GM04503 (cell line): ENCODE results near the gene SAMD11.

Experiments used
- DNase-seq: peaks from one replicate; pipeline ENCODE4 v3.0.0-alpha.2; 2012; ENCODE audit warnings: low read depth

Gene SAMD11

DNA sequence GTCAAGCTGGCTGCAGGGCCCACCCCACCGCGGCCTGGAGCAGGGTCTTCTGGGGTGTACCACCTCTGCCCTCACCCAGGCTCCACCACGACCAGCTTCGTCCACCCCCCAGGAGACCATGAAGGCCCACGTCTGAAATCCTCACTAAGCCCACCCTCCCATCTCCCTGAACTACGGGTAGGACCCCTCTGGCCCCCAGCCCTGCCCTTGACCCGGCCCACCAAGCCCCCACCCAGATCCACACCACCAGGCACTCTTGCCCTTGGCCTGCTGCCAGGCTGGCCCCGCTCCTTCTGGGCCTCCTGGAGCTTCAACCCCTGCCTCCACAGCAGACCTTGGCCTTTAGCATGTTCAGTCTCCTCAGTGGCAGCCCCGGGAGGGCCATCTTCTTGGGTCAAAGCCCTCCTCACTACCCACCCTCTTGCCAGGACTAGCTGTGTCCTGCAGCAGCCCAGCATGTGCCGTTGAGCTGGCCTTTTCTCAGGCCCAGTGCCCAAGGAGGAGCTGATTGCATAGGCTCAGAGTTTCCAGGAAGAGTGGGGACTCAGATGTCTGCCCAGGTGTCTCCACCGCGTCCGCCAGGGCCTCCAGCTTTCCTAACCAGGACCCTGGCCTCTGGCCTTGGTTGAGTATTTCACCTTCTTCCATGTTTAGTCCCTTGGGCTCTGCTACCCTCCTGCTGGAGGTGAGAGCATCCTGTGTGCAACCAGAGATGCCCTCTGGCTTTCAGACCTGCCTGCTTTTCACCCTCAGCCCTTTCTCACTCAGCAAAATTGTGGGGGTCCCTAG is 17.7 kb upstream of the SAMD11 start:
- no peak for DNase-seq

DNA sequence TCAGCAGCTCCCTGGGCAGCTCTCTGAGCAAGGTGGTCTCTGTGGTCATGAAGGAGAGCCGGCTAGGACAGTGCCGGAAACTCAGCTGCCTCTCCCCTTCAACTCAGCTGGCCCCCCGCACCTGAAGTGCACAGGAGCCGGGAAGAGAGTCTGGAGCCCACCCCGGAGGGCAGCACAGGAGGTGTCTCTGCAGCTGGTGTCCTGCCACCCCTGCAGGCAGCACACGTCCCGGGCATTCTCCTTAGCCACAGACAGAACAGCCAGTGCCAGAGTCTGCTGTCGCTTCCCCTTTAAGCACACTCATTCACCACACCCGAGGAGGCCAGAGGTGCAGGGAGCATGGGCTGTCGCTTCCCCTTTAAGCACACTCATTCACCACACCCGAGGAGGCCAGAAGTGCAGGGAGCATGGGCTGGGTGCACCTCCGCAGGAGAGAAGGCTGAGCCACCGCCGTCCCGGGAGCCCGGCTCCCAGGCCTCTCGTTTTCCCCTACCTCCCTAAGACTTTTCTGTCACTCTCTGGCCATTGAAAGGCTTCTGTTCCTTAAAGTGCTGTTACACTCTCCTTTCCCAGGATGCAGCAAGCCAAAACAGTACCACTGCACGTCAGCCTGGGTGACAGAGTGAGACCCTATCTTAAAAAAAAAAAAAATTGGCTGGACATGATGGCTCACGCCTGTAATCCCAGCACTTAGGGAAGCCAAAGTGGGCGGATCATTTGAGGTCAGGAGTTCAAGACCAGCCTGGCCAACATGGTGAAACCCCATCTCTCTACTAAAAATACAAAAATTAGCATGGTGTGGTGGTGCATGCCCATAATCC is 16.9 kb upstream of the SAMD11 start:
- no peak for DNase-seq

GRCh38 chr1:907611-908451 is 15.9 kb upstream of the SAMD11 start:
- no peak for DNase-seq

DNA sequence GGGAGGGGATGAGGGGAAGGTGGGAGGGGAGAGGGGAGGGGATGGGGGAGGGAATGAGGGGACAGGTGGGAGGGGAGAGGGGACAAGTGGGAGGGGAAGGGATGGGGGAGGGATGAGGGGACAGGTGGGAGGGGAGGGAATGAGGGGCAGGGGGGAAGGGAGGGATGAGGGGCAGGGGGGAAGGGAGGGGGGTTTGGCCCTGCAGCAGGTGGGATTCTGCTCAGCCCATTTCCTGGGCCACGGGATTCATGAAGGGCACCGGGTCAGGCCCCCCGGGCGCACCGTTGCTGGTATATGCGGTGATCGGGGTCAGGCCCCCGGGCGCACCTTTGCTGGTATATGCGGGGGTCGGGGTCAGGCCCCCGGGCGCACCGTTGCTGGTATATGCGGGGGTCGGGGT is 15.1 kb upstream of the SAMD11 start:
- no peak for DNase-seq

DNA sequence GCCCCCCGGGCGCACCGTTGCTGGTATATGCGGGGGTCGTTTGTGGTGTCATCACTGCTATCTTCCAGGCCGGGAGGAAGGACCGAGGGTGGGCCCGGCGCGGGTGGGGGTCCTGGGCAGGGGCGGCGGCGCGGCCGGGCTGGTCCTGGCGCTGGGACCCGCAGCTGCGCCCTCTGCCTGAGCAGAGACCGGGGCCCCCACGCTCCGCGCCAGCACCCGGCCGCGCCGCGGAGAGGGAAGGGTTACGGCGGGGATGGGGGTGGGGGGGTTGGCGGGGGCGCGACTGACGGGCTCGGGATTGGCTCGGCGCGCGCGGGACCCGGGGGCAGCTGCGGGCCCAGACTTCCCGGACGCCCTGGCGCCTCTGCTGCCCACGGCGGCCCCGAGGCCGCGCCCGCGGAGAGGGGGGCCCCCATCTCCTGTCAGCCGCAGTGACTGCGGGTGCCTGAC is 13.8 kb upstream of the SAMD11 start:
- no peak for DNase-seq

DNA sequence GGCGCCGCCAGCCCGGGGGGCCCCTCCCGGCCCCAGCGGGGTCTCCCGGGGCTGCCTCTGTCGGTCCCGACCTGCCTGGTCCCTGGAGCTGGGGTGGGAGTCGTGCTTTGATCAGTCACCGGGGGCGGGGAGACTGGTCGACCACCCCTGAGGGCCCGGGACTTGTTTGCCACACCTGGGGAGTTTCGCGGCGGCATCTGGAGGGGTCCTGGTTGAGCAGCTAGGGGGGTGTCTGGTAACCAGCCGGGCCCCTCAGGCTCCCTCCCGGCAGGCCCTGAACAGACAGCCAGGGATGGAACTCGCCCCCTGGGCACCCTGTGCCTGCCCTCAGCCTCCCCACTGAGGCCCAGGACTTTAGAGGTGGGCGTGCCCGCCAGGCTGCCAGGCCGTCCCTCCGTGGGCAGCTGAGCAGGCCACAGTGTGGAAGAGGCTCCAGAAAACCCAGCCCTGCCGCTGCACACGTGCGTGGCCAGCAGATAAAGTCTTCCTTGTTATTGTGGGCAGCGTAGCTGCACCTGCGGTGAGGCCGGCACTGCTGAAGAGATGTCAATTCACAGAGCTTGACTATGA is 13.3 kb upstream of the SAMD11 start:
- DNase-seq, result no peak

- no peak for DNase-seq
Measured at GRCh38 chr1:910881-911721, 12.6 kb upstream of the SAMD11 start.

DNA sequence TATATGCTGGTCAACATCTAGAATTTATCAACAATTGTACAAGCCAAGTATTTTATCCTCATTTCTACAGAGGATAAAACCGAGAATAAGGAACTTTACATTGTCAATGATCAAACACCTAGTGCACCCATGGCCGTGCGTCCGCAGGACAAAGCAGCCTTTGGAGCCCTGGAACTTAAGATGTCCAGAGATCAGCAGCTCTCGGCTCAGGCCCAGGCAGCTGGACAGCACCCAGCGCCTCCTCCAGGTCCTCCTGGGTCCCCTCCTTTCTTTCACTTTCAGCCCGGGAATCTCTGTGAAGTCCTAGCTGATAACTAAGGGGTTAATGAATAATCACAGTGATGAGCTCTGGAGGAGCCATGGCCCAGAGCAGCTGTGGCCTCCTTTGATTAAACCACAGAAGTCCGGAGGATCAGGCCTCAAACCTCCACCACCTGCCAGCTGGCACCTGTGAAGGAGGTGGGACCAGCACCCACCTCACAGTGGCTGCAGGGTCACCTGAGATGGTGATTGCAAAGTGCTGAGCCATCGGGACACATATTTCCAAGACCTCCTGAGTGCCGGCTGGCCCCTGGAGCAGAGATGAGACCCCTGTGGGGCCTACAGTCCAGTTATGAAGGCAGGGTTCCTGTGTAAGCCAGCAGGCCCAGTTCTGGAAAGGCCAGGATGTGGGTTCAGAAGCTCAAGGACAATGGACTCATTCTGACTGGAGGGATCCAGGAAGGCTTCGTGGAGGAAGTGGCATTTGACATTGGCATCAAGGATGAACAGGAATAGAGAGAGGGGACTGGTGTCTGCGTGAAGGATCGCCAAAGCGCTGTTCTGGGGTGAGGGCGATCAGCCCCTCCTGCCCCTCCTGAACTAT is 11.6 kb upstream of the SAMD11 start:
- no peak for DNase-seq

DNA sequence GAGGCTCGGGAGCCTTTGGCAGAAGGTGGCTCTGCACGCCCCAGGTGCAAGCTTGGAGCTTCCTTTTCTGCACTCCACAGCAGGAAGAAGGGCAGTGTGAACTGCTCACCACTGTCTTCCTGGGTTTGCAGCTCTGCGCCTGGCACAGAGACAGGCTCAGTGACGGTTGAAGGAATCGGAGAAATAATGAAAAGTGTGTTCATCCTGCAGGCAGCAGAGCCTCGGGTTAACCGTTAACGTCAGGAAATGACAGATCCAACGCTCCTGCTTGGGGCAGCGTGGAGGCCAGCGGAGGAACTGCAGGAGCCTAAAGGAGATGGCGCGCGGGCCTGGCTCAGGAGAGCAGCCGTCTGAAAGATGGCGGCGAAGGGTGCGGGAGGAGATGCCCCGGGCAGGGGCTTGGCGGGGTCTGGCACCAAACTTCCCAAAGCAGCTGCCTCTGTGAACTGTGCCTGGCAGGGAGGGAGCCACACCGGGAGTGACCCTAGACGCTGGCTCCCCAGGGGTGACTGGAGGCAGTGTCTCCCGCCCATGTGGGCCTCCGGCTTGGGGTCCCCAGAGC is 10.9 kb upstream of the SAMD11 start:
- no peak for DNase-seq

GRCh38 chr1:913491-914130 is 10.1 kb upstream of the SAMD11 start:
- no peak for DNase-seq

DNA sequence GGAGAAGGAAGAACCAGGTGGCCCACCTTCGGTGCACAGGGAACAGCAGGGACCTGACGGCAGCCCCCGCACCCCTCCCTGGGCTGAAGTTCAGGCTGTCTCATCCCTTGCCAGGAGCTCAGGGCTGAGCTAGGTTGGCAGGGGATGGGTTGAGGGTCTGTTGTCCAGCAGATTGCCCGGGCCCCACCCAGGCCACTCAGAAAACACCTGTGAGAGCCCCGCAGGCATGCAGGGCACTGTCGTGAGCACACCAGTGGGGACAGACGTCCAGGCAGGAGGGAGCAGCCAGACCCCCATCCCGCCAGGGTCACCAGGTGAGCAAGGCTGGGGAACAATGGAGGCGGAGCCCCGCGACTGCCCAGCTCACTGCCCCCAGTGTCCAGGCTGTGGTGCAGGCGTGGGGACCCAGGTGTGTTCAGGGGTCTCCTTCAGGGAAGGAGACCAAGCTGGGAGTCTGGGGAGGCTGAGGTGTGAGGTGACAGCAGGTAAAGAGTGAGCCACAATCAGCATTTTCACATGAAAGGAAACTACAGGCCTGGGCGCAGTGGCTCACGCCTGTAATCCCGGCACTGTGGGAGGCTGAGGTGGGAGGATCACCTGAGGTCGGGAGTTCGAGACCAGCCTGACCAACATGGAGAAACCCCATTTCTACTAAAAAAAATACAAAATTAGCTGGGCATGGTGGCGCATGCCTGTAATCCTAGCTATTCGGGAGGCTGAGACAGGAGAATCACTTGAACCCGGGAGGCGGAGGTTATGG is 9.4 kb upstream of the SAMD11 start:
- DNase-seq, result no peak

DNA sequence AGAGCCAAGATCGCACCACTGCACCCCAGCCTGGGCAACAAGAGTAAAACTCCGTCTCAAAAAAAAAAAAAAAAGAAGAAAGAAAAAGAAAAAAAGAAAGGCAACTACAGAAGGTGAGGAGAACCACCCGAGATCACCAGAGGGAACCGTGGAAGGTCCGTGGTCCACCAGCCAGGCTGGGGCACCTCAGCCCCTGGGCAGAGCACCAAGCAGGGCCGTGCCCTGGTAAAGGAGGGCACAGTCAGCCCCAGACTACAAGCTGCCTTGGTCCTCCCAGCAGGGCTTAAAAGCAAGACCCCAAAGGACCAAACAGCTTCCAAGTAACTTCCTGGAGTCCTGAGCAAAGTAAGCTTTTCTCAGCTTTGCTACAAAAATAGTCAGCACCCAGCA is 8.8 kb upstream of the SAMD11 start:
- no peak for DNase-seq

DNA sequence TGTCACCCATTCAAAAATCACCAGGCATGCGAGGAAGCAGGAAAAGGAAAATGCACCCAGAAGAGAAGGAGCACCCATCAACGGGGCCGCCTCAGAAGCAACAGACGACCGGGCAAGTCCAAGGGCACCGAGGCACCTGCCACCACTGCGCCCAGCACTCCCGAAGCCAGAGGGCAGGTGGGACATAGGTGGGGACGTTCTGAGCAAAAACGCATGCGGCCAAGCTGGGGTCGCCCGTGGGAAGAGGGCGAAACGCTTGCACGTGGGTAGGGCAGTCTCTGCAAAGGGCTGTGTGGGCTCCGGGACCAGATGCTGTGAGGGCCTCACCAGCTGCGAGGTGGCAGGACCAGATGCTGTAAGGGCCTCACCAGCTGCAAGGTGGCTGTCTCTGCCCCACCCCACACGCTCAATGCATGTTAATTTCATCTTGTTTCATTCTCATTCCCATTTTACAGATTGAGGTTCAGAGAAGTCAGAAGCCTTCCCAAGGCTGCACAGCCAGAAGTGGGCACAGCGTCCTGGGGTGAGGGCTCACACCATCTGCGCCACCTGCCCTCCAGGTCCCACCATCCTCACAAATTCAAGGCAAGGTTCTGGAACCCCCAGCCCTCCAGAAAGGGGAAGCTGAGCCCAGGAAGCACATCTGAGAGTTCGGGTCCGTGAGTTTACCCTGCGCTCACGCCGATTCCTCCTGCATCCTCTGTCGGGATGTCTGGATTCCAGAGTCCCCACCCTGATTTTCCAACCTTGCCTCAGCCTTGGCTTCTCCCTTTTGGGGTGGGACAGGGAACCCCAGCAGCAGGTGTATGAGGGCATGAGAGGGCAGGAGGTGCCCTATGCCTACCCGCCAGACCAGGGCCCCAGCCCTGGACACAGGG is 8.2 kb upstream of the SAMD11 start:
- DNase-seq, result no peak

- DNase-seq, result no peak
Measured at GRCh38 chr1:916173-917075, 7.3 kb upstream of the SAMD11 start.

- no peak for DNase-seq
Measured at GRCh38 chr1:917076-917459, 6.7 kb upstream of the SAMD11 start.

DNA sequence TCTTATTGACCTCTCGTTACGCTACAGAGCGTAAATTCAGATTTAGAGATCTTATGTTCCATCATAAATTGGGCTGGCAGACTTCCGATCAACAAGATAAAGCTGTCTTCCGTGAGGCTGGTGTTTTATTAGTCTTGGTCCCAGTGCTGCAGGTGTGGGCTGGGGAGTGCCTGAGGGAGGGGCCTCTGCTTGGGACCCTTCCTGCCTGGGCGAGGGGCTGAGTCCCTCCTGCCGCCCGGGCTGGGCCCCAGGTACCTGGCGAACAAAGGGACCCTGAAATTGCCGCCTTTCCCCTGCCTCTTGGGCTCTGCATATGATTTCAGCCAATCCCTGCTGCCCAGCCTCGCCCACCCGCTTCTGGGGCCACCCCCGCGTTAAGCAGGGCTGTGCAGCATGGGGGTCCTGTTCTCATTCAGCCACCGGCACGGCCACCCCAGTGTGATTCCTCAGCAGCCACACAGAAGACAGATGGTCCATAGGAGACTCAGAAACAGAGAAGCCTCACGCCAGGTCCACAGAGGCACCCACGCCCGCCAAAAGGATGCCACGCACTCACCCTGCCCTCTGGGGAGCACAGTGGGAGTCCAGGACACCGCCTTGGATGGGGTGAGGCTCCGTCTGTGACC is 6.1 kb upstream of the SAMD11 start:
- no peak for DNase-seq
